IMR-90 (cell line): Measurements from ENCODE around the gene MLX. TPM values are rescaled to one million over a fixed set of nuclear protein-coding genes. Genes with fewer than 3 reads are reported as not detected.
A peak's percentile ranks its signal among the peaks of the same experiment; 100 is the strongest.

ENCODE experiments used
- ATAC-seq: fragments of 200-7000 bp; cut with Tn5 transposase; 2 replicates; pipeline ENCODE4 v1.9.1; 2020; ENCODE audit warnings: low read depth, mild to moderate bottlenecking, moderate library complexity
- BruUV-seq: library from RNA; stranded (reverse); fragments of 400-500 nt; replicated peaks from 2 replicates; lab custom pipeline; 2021; lab: Mats Ljungman, UMichigan
- CTCF ChIA-PET: fragments of 300-600 bp; formaldehyde crosslinking; extraction: SDS; loops from one replicate; lab custom pipeline; 2021; ENCODE audit warnings: antibody characterized with exemption; lab: Yijun Ruan, JAX
- POLR2A ChIA-PET: fragments of 300-600 bp; sonication (Branson Sonifier 250); formaldehyde crosslinking; loops from one replicate; lab custom pipeline; 2022; ENCODE audit warnings: antibody characterized with exemption; ENCODE audit not compliant: unreplicated experiment; lab: Charles Lee
- DNase-seq: peaks from one replicate; pipeline ENCODE4 v3.0.0; 2013
- H2AFZ ChIP-seq: replicated peaks from 2 replicates; pipeline ENCODE3; 2013; ENCODE audit warnings: low read length, mild to moderate bottlenecking; ENCODE audit not compliant: poor library complexity
- H2AK5ac ChIP-seq: 2 replicates; pipeline ENCODE4 v1.6.1; 2013; ENCODE audit warnings: low read depth, low read length, inconsistent platforms
- H2AK9ac ChIP-seq: replicated peaks from 2 replicates; pipeline ENCODE3; 2013; ENCODE audit warnings: mild to moderate bottlenecking, low read depth, low read length, moderate library complexity; ENCODE audit not compliant: poor library complexity
- H2BK120ac ChIP-seq: 2 replicates; pipeline ENCODE4 v1.6.1; 2013; ENCODE audit warnings: low read depth, low read length, inconsistent platforms
- H2BK15ac ChIP-seq: 3 replicates; pipeline ENCODE4 v1.6.1; 2013; ENCODE audit warnings: low read depth, low read length, inconsistent platforms
- H2BK20ac ChIP-seq: 2 replicates; pipeline ENCODE4 v1.6.1; 2013; ENCODE audit warnings: low read depth, mild to moderate bottlenecking, inconsistent platforms, low read length, moderate library complexity
- H2BK5ac ChIP-seq: 2 replicates; pipeline ENCODE4 v1.6.1; 2013; ENCODE audit warnings: mild to moderate bottlenecking, low read depth, low read length, inconsistent platforms; ENCODE audit not compliant: poor library complexity, severe bottlenecking
- H3K14ac ChIP-seq: replicated peaks from 2 replicates; pipeline ENCODE4 v1.6.1; 2013; ENCODE audit warnings: low read depth, low read length, inconsistent platforms
- H3K18ac ChIP-seq: 2 replicates; pipeline ENCODE4 v1.6.1; 2013; ENCODE audit warnings: low read depth, low read length, control low read depth
- H3K23ac ChIP-seq: 2 replicates; pipeline ENCODE4 v1.6.1; 2013; ENCODE audit warnings: low read depth, low read length, inconsistent platforms
- H3K27ac ChIP-seq: 2 replicates; pipeline ENCODE4 v1.5.1; 2013; ENCODE audit warnings: mild to moderate bottlenecking, control low read depth, low read length; ENCODE audit not compliant: insufficient read depth
- H3K27me3 ChIP-seq: 2 replicates; pipeline ENCODE4 v1.6.1; 2013; ENCODE audit warnings: low read length; ENCODE audit not compliant: control insufficient read depth, insufficient read depth
- H3K36me3 ChIP-seq: 2 replicates; pipeline ENCODE4 v1.6.1; 2013; ENCODE audit warnings: low read length, mixed read lengths; ENCODE audit not compliant: control insufficient read depth, insufficient read depth
- H3K4ac ChIP-seq: 2 replicates; pipeline ENCODE4 v1.6.1; 2013; ENCODE audit warnings: low read depth, low read length, inconsistent platforms
- H3K4me1 ChIP-seq: 2 replicates; pipeline ENCODE4 v1.6.1; 2013; ENCODE audit warnings: low read length, mixed read lengths; ENCODE audit not compliant: control insufficient read depth, insufficient read depth
- H3K4me2 ChIP-seq: 2 replicates; pipeline ENCODE4 v1.6.1; 2013; ENCODE audit warnings: low read depth, mild to moderate bottlenecking, control low read depth, low read length, moderate library complexity
- H3K4me3 ChIP-seq: 2 replicates; pipeline ENCODE4 v1.5.1; 2013; ENCODE audit warnings: low read depth, mild to moderate bottlenecking, control low read depth, low read length, moderate library complexity; ENCODE audit not compliant: insufficient read depth
- H3K56ac ChIP-seq: 2 replicates; pipeline ENCODE4 v1.6.1; 2013; ENCODE audit warnings: low read length, inconsistent platforms; ENCODE audit not compliant: insufficient read depth; ENCODE audit errors: extremely low read depth
- H3K79me1 ChIP-seq, 2 experiments: 2 replicates each; pipeline ENCODE4 v1.6.1; 2013; ENCODE audit warnings: low read length in 2 of 2, inconsistent platforms in 1 of 2, low read depth in 1 of 2
- H3K9ac ChIP-seq: 2 replicates; pipeline ENCODE4 v1.6.1; 2013; ENCODE audit warnings: low read depth, low read length, control low read depth
- H3K9me1 ChIP-seq: 2 replicates; pipeline ENCODE4 v1.6.1; 2013; ENCODE audit warnings: low read length, inconsistent platforms; ENCODE audit not compliant: insufficient read depth
- H3K9me3 ChIP-seq: 2 replicates; pipeline ENCODE4 v1.6.1; 2013; ENCODE audit warnings: low read length; ENCODE audit not compliant: control insufficient read depth, insufficient read depth
- H4K20me1 ChIP-seq: 2 replicates; pipeline ENCODE4 v1.6.1; 2013; ENCODE audit warnings: low read length, inconsistent platforms; ENCODE audit not compliant: insufficient read depth
- H4K5ac ChIP-seq: 2 replicates; pipeline ENCODE4 v1.6.1; 2013; ENCODE audit warnings: mild to moderate bottlenecking, low read depth, low read length, control low read depth
- H4K8ac ChIP-seq, 2 experiments: 2 replicates each; pipeline ENCODE4 v1.6.1; 2013; ENCODE audit warnings: low read depth in 2 of 2, low read length in 2 of 2, control low read depth in 1 of 2, inconsistent platforms in 1 of 2
- H4K91ac ChIP-seq: 2 replicates; pipeline ENCODE4 v1.6.1; 2013; ENCODE audit warnings: low read depth, low read length, inconsistent platforms; ENCODE audit not compliant: insufficient read depth
- BHLHE40 ChIP-seq: fragments of 150-350 bp; IDR thresholded peaks from 2 replicates; pipeline ENCODE4 v1.6.1; 2016; ENCODE audit warnings: mild to moderate bottlenecking, low read depth, low read length
- CEBPB ChIP-seq: IDR thresholded peaks from 2 replicates; pipeline ENCODE4 v1.6.1; 2012; ENCODE audit warnings: low read depth, low read length, improper control_type of control experiment
- CHD1 ChIP-seq: IDR thresholded peaks from 2 replicates; pipeline ENCODE4 v1.6.1; 2012; ENCODE audit warnings: low read depth, low read length, improper control_type of control experiment
- FOS ChIP-seq: fragments of 150-350 bp; IDR thresholded peaks from 2 replicates; pipeline ENCODE4 v1.6.1; 2016; ENCODE audit warnings: low read depth, low read length
- MAZ ChIP-seq: IDR thresholded peaks from 2 replicates; pipeline ENCODE4 v1.6.1; 2012; ENCODE audit warnings: low read depth, mild to moderate bottlenecking, low read length, improper control_type of control experiment, moderate library complexity, borderline replicate concordance
- MXI1 ChIP-seq: IDR thresholded peaks from 2 replicates; pipeline ENCODE4 v1.6.1; 2012; ENCODE audit warnings: low read depth, mild to moderate bottlenecking, low read length, moderate library complexity, borderline replicate concordance
- NFE2L2 ChIP-seq: fragments of 150-350 bp; IDR thresholded peaks from 2 replicates; pipeline ENCODE4 v1.6.1; 2016; ENCODE audit warnings: low read depth, mild to moderate bottlenecking, low read length
- POLR2A ChIP-seq: IDR thresholded peaks from 2 replicates; pipeline ENCODE4 v1.6.1; 2012; ENCODE audit warnings: mild to moderate bottlenecking, low read depth, low read length
- RAD21 ChIP-seq: IDR thresholded peaks from 2 replicates; pipeline ENCODE4 v1.6.1; 2012; ENCODE audit warnings: low read length, improper control_type of control experiment
- RCOR1 ChIP-seq: IDR thresholded peaks from 2 replicates; pipeline ENCODE4 v1.6.1; 2012; ENCODE audit warnings: mild to moderate bottlenecking, low read length, improper control_type of control experiment; ENCODE audit not compliant: insufficient replicate concordance
- RFX5 ChIP-seq: IDR thresholded peaks from 2 replicates; pipeline ENCODE4 v1.8.0; 2012; ENCODE audit warnings: low read depth, mild to moderate bottlenecking, low read length, moderate library complexity
- SMC3 ChIP-seq: fragments of 150-350 bp; IDR thresholded peaks from 2 replicates; pipeline ENCODE4 v1.6.1; 2016; ENCODE audit warnings: low read depth, mild to moderate bottlenecking, antibody characterized with exemption, low read length, moderate library complexity
- WGBS, 2 experiments: methylation state at CpG; one replicate each; pipeline versions ENCODE4 v1.1.5 to v1.1.7; 2013; ENCODE audit warnings: missing lambda C conversion rate in 2 of 2; ENCODE audit not compliant: insufficient read length in 1 of 2; ENCODE audit errors: extremely low coverage in 2 of 2; 5-methylcytosine and 5-hydroxymethylcytosine counted together
- dilution Hi-C: fragments of 300-500 bp; cut with HindIII; formaldehyde crosslinking; loops from one replicate; pipeline ENCODE4 v1.14.3; 2018; ENCODE audit warnings: low sequenced_read_pairs; ENCODE audit not compliant: unreplicated experiment
- in situ Hi-C: fragments of 300-500 bp; cut with MboI; formaldehyde crosslinking; loops from 3 replicates; pipeline ENCODE4 v1.14.3; 2019; ENCODE audit warnings: low sequenced_read_pairs, inconsistent platforms, mixed read lengths
- intact Hi-C: fragments of 100-400 bp; cut with micrococcal nuclease; formaldehyde crosslinking; loops from 2 replicates; pipeline ENCODE4 v1.10.0; 2022
- polyA plus RNA-seq, 3 experiments: library from polyadenylated mRNA; depleted of rRNA; stranded (reverse); fragments of >200 nt; gene quantifications; 2 replicates each; pipeline ENCODE4 v1.2.3, GENCODE V29; 2012; ENCODE audit warnings: low replicate concordance in 1 of 3
- total RNA-seq: library from RNA; depleted of rRNA; stranded (reverse); fragments of >200 nt; gene quantifications from 2 replicates; pipeline ENCODE4 v1.2.3, GENCODE V29; 2012
- TF ChIP-seq, protein P1 (sequence below): conservative IDR thresholded peaks from 2 replicates; pipeline ENCODE4 v1.5.1; 2012; ENCODE audit warnings: mild to moderate bottlenecking, low read depth, low read length, improper control_type of control experiment
- TF ChIP-seq, protein P2 (sequence below): fragments of 150-350 bp; IDR thresholded peaks from 2 replicates; pipeline ENCODE4 v1.6.1; 2016; ENCODE audit warnings: low read depth, mild to moderate bottlenecking, low read length, moderate library complexity, borderline replicate concordance

MLX gene
- total and polyA plus RNA-seq, 2 of the 4 experiments (the other 2 are of a cell fraction), result 37.8 to 45.6 TPM

- no peak overlapping the region for H3K56ac ChIP-seq
- ChIA-PET CTCF (interaction anchor here (0.5 to 1.3 kb wide), 9 partner anchors 8 to 218 kb away, joined by 3 to 14 read pairs (median 3); partner anchors contain the start of gene NAGLU), POLR2A (interaction anchor here (1.0 kb wide), 1 partner anchor 9 kb away, joined by 4 read pairs; no protein-coding TSS in a partner anchor)
- no peaks in the 10 kb centered on the region for H3K9me3 ChIP-seq
- H3K27ac ChIP-seq, result no peak overlapping the region
- dilution Hi-C loops, result no loop called here
- intact Hi-C loops, result loop anchor here (1.0 to 10.0 kb wide), 5 partner anchors 100 to 566 kb away; no protein-coding TSS in a partner anchor
- no peak overlapping the region for H2BK120ac ChIP-seq
- no peak for TF ChIP-seq NFE2L2
- TF ChIP-seq RCOR1, result no peak
- TF ChIP-seq MAZ, result no peak
- TF ChIP-seq FOS, result no peak
- TF ChIP-seq CEBPB, result no peak
- no peak for TF ChIP-seq MXI1
- no peak for TF ChIP-seq SMC3
- no peak for TF ChIP-seq CHD1
- TF ChIP-seq RFX5, result no peak
- no peak for TF ChIP-seq BHLHE40
- TF ChIP-seq, protein P1, sequence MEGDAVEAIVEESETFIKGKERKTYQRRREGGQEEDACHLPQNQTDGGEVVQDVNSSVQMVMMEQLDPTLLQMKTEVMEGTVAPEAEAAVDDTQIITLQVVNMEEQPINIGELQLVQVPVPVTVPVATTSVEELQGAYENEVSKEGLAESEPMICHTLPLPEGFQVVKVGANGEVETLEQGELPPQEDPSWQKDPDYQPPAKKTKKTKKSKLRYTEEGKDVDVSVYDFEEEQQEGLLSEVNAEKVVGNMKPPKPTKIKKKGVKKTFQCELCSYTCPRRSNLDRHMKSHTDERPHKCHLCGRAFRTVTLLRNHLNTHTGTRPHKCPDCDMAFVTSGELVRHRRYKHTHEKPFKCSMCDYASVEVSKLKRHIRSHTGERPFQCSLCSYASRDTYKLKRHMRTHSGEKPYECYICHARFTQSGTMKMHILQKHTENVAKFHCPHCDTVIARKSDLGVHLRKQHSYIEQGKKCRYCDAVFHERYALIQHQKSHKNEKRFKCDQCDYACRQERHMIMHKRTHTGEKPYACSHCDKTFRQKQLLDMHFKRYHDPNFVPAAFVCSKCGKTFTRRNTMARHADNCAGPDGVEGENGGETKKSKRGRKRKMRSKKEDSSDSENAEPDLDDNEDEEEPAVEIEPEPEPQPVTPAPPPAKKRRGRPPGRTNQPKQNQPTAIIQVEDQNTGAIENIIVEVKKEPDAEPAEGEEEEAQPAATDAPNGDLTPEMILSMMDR, result no peak
- TF ChIP-seq, protein P2, sequence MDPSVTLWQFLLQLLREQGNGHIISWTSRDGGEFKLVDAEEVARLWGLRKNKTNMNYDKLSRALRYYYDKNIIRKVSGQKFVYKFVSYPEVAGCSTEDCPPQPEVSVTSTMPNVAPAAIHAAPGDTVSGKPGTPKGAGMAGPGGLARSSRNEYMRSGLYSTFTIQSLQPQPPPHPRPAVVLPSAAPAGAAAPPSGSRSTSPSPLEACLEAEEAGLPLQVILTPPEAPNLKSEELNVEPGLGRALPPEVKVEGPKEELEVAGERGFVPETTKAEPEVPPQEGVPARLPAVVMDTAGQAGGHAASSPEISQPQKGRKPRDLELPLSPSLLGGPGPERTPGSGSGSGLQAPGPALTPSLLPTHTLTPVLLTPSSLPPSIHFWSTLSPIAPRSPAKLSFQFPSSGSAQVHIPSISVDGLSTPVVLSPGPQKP, result no peak
- TF ChIP-seq POLR2A, result no peak
- no peak for TF ChIP-seq RAD21
- H2BK15ac ChIP-seq, result no peak overlapping the region
- no peak overlapping the region for H3K14ac ChIP-seq
- no peak overlapping the region for H2AK9ac ChIP-seq
- H4K20me1 ChIP-seq, result no peaks in the 10 kb centered on the region
- H3K18ac ChIP-seq, result no peak overlapping the region
- H3K27me3 ChIP-seq, result no peaks in the 10 kb centered on the region
- no peak overlapping the region for H3K4me2 ChIP-seq
- H2BK20ac ChIP-seq, result peak overlapping the region; percentile 68; the same call in 1 of the 2 replicates
- peaks cover 0 to 16% of the 10 kb centered on the region in 2 experiments; a peak in 2 of 4 replicates for H3K79me1 ChIP-seq
- H4K5ac ChIP-seq, result no peak overlapping the region
- H3K9me1 ChIP-seq, result peaks cover 17% of the 10 kb centered on the region; the same call in 1 of the 2 replicates
- H4K91ac ChIP-seq, result no peak overlapping the region
- peaks cover 23% of the 10 kb centered on the region for H3K4me1 ChIP-seq
- no peak overlapping the region for H3K23ac ChIP-seq
- peak overlapping the region; percentile 32; the same call in 1 of the 2 replicates for H3K4ac ChIP-seq
- H2AFZ ChIP-seq, result no peak overlapping the region
- H2BK5ac ChIP-seq, result no peak overlapping the region
- BruUV-seq, result no TSS peak
- H2AK5ac ChIP-seq, result 0 out of 2 replicates have a peak overlapping the region, but pooled peaks have one; percentile 76
- H4K8ac ChIP-seq, result no peak overlapping the region
- no peak for ATAC-seq
- no peak for DNase-seq
- no CpG with 5 or more reads among the region's 6 CpGs for WGBS, 2 experiments
- no peak overlapping the region for H3K9ac ChIP-seq
- no peak overlapping the region for H3K4me3 ChIP-seq
- H3K36me3 ChIP-seq, result no peaks in the 10 kb centered on the region
- in situ Hi-C loops, result loop anchor here (5.0 to 10.0 kb wide), 2 partner anchors 101 to 303 kb away; no protein-coding TSS in a partner anchor
Observed at GRCh38 chr17:42527932-42528331, 39.0 kb upstream of the MLX start.
